Body of pancreas (tissue), 4 donors: ENCODE results near the gene TARBP1. TPM values are rescaled to one million over a fixed set of nuclear protein-coding genes. Genes with fewer than 3 reads are reported as not detected.

Experiments
- ATAC-seq: fragments of 150-250 bp; one replicate; pipeline ENCODE4 v1.9.1; 2016
- DNase-seq, 4 donors: peaks; one replicate each; pipeline ENCODE4 v3.0.0-alpha.2; 2019
- H3K27ac ChIP-seq, 4 donors: fragments of 200-600 bp; sonication (generic); 1 replicate in 3 of 4; 2 replicates in 1 of 4; pipeline versions ENCODE4 v1.5.1 to v1.6.1; 2016 to 2019; ENCODE audit warnings: mild to moderate bottlenecking in 1 of 4, mixed read lengths in 1 of 4, moderate library complexity in 1 of 4
- H3K27me3 ChIP-seq, 2 donors: fragments of 200-600 bp; sonication (generic); one replicate each; pipeline ENCODE4 v1.6.0; 2016; ENCODE audit warnings: mild to moderate bottlenecking in 1 of 2
- H3K36me3 ChIP-seq, 2 donors: fragments of 200-600 bp; sonication (generic); replicated peaks in 1 of 2; 2 replicates each; pipeline ENCODE4 v1.5.1; 2016; ENCODE audit warnings: low read depth in 2 of 2; ENCODE audit not compliant: insufficient read depth in 1 of 2
- H3K4me1 ChIP-seq: fragments of 200-600 bp; sonication (generic); one replicate; pipeline ENCODE4 v1.6.0; 2016
- H3K4me3 ChIP-seq, 2 donors: fragments of 200-600 bp; sonication (generic); 1 replicate in 1 of 2; 2 replicates in 1 of 2; pipeline ENCODE4 v1.5.1; 2016 to 2019
- H3K9me3 ChIP-seq, 3 donors: fragments of 200-600 bp; sonication (generic); 1 replicate in 2 of 3; 2 replicates in 1 of 3; pipeline ENCODE4 v1.5.1; 2016
- CTCF ChIP-seq, 7 experiments: fragments of 450-650 bp in 4 of 7; fragments of 200-600 bp in 3 of 7; sonication (generic) in 3 of 7; IDR thresholded peaks; one replicate each; pipeline ENCODE4 v1.5.1; 2016 to 2019; ENCODE audit warnings: antibody characterized with exemption in 7 of 7
- POLR2A ChIP-seq, 3 donors: fragments of 450-650 bp; IDR thresholded peaks; one replicate each; pipeline ENCODE4 v1.6.1; 2016; ENCODE audit warnings: antibody characterized with exemption in 3 of 3, mild to moderate bottlenecking in 2 of 3
- WGBS, 2 donors: methylation state at CpG; one replicate each; pipeline ENCODE4 v1.1.5; 2017; 5-methylcytosine and 5-hydroxymethylcytosine counted together
- intact Hi-C: fragments of 100-400 bp; cut with DNase I; formaldehyde crosslinking; loops from one replicate; pipeline ENCODE4 v1.15.1; 2023
- total RNA-seq, 2 donors: library from RNA; depleted of rRNA; stranded (reverse); fragments of >200 nt; gene quantifications; one replicate each; pipeline ENCODE4 v1.1.0, GENCODE V29; 2016

Gene TARBP1
- total RNA-seq, 2 donors from 2014 or later = 30.6 to 32.0 TPM

- WGBS, 2 donors = 36 to 47% methylated on average over 5 of the region's 5 CpGs
- TF ChIP-seq CTCF (IDR thresholded peaks at IDR 0.05) = no peak
- TF ChIP-seq POLR2A (IDR thresholded peaks at IDR 0.05) = no peak
These were observed 33.5 kb upstream of the TARBP1 start for GRCh38 chr1:234512451-234512861.

GRCh38 chr1:234509457-234510328, 30.7 kb upstream of the TARBP1 start:
- peak; percentile 65 for ATAC-seq
- intact Hi-C loops = loop anchor here (10.0 kb wide), 1 partner anchor 85 kb away; no protein-coding TSS in a partner anchor
- peak overlapping the region in 3 of 4 donors; percentile 10 to 54 (median 21) for H3K27ac ChIP-seq
- H3K27me3 ChIP-seq = no peaks in the 10 kb centered on the region
- peaks cover 9% of the 10 kb centered on the region for H3K4me1 ChIP-seq
- no peak for TF ChIP-seq CTCF (IDR thresholded peaks at IDR 0.05)
- no peak for TF ChIP-seq POLR2A (IDR thresholded peaks at IDR 0.05)
- peak in 2 of 4 donors; percentile 37 to 42 for DNase-seq
- H3K36me3 ChIP-seq = no peaks in the 10 kb centered on the region
- 29 to 31% methylated on average over 9 of the region's 9 CpGs for WGBS, 2 donors
- no peaks in the 10 kb centered on the region for H3K9me3 ChIP-seq
- no peak overlapping the region for H3K4me3 ChIP-seq

More at GRCh38 chr1:234512451-234512861, 33.5 kb upstream of the TARBP1 start:
- no peaks in the 10 kb centered on the region for H3K9me3 ChIP-seq
- no peaks in the 10 kb centered on the region for H3K36me3 ChIP-seq
- ATAC-seq (no peak), DNase-seq (no peak)
- H3K27ac ChIP-seq = no peak overlapping the region
- no peak overlapping the region for H3K4me3 ChIP-seq
- intact Hi-C loops = no loop called here
- peaks cover 9% of the 10 kb centered on the region for H3K4me1 ChIP-seq
- H3K27me3 ChIP-seq = no peaks in the 10 kb centered on the region

GRCh38 chr1:234507626-234508387, 28.8 kb upstream of the TARBP1 start:
- WGBS, 2 donors = 91 to 93% methylated on average over 11 of the region's 11 CpGs
- Histone ChIP-seq H3K36me3 (no peaks in the 10 kb centered on the region), H3K27ac (no peak overlapping the region), H3K4me1 (peaks cover 15% of the 10 kb centered on the region), H3K9me3 (no peaks in the 10 kb centered on the region), H3K27me3 (no peaks in the 10 kb centered on the region), H3K4me3 (no peak overlapping the region)
- intact Hi-C loops = loop anchor here (10.0 kb wide), 1 partner anchor 87 kb away; no protein-coding TSS in a partner anchor
- ATAC-seq = no peak
- DNase-seq = no peak
- TF ChIP-seq CTCF (IDR thresholded peaks at IDR 0.05) (no peak), POLR2A (IDR thresholded peaks at IDR 0.05) (no peak)

GRCh38 chr1:234507089-234507488, 28.1 kb upstream of the TARBP1 start:
- Histone ChIP-seq H3K27ac (no peak overlapping the region), H3K36me3 (no peaks in the 10 kb centered on the region), H3K27me3 (no peaks in the 10 kb centered on the region), H3K4me1 (peaks cover 21% of the 10 kb centered on the region), H3K4me3 (no peak overlapping the region), H3K9me3 (no peaks in the 10 kb centered on the region)
- TF ChIP-seq POLR2A (IDR thresholded peaks at IDR 0.05) (no peak), CTCF (IDR thresholded peaks at IDR 0.05) (no peak)
- ATAC-seq = no peak
- WGBS, 2 donors = 64 to 83% methylated on average over 1 to 2 of the region's 2 CpGs
- DNase-seq = no peak
- intact Hi-C loops = loop anchor here (10.0 kb wide), 1 partner anchor 88 kb away; no protein-coding TSS in a partner anchor
